Testis (tissue), 3 donors: ENCODE data around the gene NOS1AP. TPM values are rescaled to one million over a fixed set of nuclear protein-coding genes. Genes with fewer than 3 reads are reported as not detected.

Source experiments
- DNase-seq: peaks from one replicate; pipeline ENCODE4 v3.0.0-alpha.2; 2019
- H3K27ac ChIP-seq, 2 donors: fragments of 200-600 bp; sonication (generic); one replicate each; pipeline ENCODE4 v1.5.1; 2019
- H3K27me3 ChIP-seq: fragments of 200-600 bp; sonication (generic); one replicate; pipeline ENCODE4 v1.5.1; 2019
- H3K36me3 ChIP-seq: fragments of 200-600 bp; sonication (generic); one replicate; pipeline ENCODE4 v1.5.1; 2017; ENCODE audit warnings: low read depth; ENCODE audit errors: missing control alignments
- H3K4me1 ChIP-seq: fragments of 200-600 bp; sonication (generic); one replicate; pipeline ENCODE4 v1.5.1; 2019
- H3K4me3 ChIP-seq, 2 donors: fragments of 200-600 bp; sonication (generic); one replicate each; pipeline ENCODE4 v1.5.1; 2017 to 2019
- H3K9me3 ChIP-seq: fragments of 200-600 bp; sonication (generic); one replicate; pipeline ENCODE4 v1.5.1; 2017
- POLR2A ChIP-seq: fragments of 450-650 bp; IDR thresholded peaks from one replicate; pipeline ENCODE4 v1.6.1; 2017; ENCODE audit warnings: antibody characterized with exemption, mild to moderate bottlenecking, moderate library complexity
- WGBS, 2 donors: methylation state at CpG; one replicate each; pipeline ENCODE4 v1.1.5; 2018; 5-methylcytosine and 5-hydroxymethylcytosine counted together
- intact Hi-C: fragments of 100-400 bp; cut with DNase I; formaldehyde crosslinking; loops from one replicate; pipeline ENCODE4 v1.15.1; 2023; ENCODE audit warnings: low total_unique reads
- polyA plus RNA-seq: library from polyadenylated mRNA; stranded (reverse); fragments of 350-450 nt; fragmentation: Illumina TruSeq; extraction: RNeasy Lipid Tissue Mini Kit (QIAGEN cat#74804); gene quantifications from one replicate; pipeline ENCODE4 v1.2.3, GENCODE V29; 2014; ENCODE audit warnings: low read depth, low replicate concordance; ENCODE audit not compliant: insufficient read depth
- total RNA-seq, 2 donors: library from RNA; depleted of rRNA; stranded (reverse); fragments of >200 nt; gene quantifications; one replicate each; pipeline ENCODE4 v1.2.3, GENCODE V29; 2016
- TF ChIP-seq, protein P1 (sequence below), 3 experiments: fragments of 450-650 bp in 2 of 3; fragments of 200-600 bp in 1 of 3; sonication (generic) in 1 of 3; IDR thresholded peaks; one replicate each; pipeline ENCODE4 v1.5.1; 2016 to 2019; ENCODE audit warnings: antibody characterized with exemption in 3 of 3, mild to moderate bottlenecking in 2 of 3, moderate library complexity in 1 of 3

The NOS1AP gene
- total and polyA plus RNA-seq, 3 donors from 2014 or later: 2.1 to 5.1 (median 4.1) TPM

DNA sequence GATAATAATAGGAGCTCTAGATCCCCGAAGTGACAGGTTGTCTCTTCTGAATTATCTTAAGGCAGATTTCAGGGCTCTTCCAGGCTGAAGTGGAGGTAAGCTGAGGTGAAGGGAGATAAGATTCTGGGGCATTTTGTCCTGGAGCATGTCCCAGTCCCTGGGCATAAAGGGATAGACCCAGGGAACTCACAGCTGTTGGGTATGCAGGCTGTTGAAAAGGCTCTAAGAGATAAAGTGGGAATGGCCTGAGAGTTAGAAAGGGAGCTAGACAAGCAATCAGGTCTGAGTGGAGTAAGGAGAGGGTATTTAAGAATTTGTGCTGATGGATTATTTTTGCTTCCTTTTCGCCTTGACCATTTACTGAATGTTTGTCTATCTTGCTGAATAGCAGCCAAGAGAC is 123.7 kb downstream of the NOS1AP start:
- no peak for DNase-seq
- no peaks in the 10 kb centered on the region for H3K36me3 ChIP-seq
- no peak overlapping the region for H3K27ac ChIP-seq
- H3K27me3 ChIP-seq: no peaks in the 10 kb centered on the region
- peaks cover 13% of the 10 kb centered on the region for H3K4me1 ChIP-seq
- no peaks in the 10 kb centered on the region for H3K9me3 ChIP-seq
- intact Hi-C loops: loop anchor here (10.0 kb wide), 1 partner anchor 412 kb away; no protein-coding TSS in a partner anchor
- TF ChIP-seq, protein P1, sequence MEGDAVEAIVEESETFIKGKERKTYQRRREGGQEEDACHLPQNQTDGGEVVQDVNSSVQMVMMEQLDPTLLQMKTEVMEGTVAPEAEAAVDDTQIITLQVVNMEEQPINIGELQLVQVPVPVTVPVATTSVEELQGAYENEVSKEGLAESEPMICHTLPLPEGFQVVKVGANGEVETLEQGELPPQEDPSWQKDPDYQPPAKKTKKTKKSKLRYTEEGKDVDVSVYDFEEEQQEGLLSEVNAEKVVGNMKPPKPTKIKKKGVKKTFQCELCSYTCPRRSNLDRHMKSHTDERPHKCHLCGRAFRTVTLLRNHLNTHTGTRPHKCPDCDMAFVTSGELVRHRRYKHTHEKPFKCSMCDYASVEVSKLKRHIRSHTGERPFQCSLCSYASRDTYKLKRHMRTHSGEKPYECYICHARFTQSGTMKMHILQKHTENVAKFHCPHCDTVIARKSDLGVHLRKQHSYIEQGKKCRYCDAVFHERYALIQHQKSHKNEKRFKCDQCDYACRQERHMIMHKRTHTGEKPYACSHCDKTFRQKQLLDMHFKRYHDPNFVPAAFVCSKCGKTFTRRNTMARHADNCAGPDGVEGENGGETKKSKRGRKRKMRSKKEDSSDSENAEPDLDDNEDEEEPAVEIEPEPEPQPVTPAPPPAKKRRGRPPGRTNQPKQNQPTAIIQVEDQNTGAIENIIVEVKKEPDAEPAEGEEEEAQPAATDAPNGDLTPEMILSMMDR (IDR thresholded peaks at IDR 0.05): no peak
- no peak for TF ChIP-seq POLR2A
- H3K4me3 ChIP-seq: no peak overlapping the region
- 41 to 64% methylated on average over 2 of the region's 2 CpGs for WGBS, 2 donors

- Histone ChIP-seq H3K27me3 (no peaks in the 10 kb centered on the region), H3K4me3 (no peak overlapping the region), H3K27ac (no peak overlapping the region), H3K4me1 (peaks cover 13% of the 10 kb centered on the region), H3K9me3 (no peaks in the 10 kb centered on the region), H3K36me3 (no peaks in the 10 kb centered on the region)
- 73 to 84% methylated on average over 3 of the region's 3 CpGs for WGBS, 2 donors
- no peak for DNase-seq
- no peak for TF ChIP-seq POLR2A
- TF ChIP-seq, protein P1 (IDR thresholded peaks at IDR 0.05): no peak
- intact Hi-C loops: loop anchor here (10.0 kb wide), 1 partner anchor 411 kb away; no protein-coding TSS in a partner anchor
Measured at GRCh38 chr1:162193815-162194214, 124.3 kb downstream of the NOS1AP start.

- WGBS, 2 donors: 78 to 86% methylated on average over 4 of the region's 4 CpGs
- TF ChIP-seq, protein P1 (IDR thresholded peaks at IDR 0.05): no peak
- no peak for TF ChIP-seq POLR2A
- H3K4me3 ChIP-seq: no peak overlapping the region
Measured at GRCh38 chr1:162195567-162195966, 126.1 kb downstream of the NOS1AP start.

GRCh38 chr1:162196387-162196786 is 126.9 kb downstream of the NOS1AP start:
- TF ChIP-seq, protein P1 (IDR thresholded peaks at IDR 0.05): no peak
- no peak for TF ChIP-seq POLR2A
- no peak for DNase-seq
- H3K4me3 ChIP-seq: no peak overlapping the region
- no peaks in the 10 kb centered on the region for H3K27me3 ChIP-seq
- H3K9me3 ChIP-seq: no peaks in the 10 kb centered on the region
- WGBS, 2 donors: 81 to 85% methylated on average over 4 of the region's 4 CpGs
- H3K27ac ChIP-seq: no peak overlapping the region
- no peaks in the 10 kb centered on the region for H3K36me3 ChIP-seq
- intact Hi-C loops: loop anchor here (10.0 kb wide), 1 partner anchor 408 kb away; no protein-coding TSS in a partner anchor
- H3K4me1 ChIP-seq: peaks cover 13% of the 10 kb centered on the region

More at GRCh38 chr1:162195567-162195966, 126.1 kb downstream of the NOS1AP start:
- Histone ChIP-seq H3K27me3 (no peaks in the 10 kb centered on the region), H3K27ac (no peak overlapping the region), H3K36me3 (no peaks in the 10 kb centered on the region), H3K4me1 (peaks cover 13% of the 10 kb centered on the region), H3K9me3 (no peaks in the 10 kb centered on the region)
- DNase-seq: no peak
- intact Hi-C loops: loop anchor here (10.0 kb wide), 1 partner anchor 409 kb away; no protein-coding TSS in a partner anchor

DNA sequence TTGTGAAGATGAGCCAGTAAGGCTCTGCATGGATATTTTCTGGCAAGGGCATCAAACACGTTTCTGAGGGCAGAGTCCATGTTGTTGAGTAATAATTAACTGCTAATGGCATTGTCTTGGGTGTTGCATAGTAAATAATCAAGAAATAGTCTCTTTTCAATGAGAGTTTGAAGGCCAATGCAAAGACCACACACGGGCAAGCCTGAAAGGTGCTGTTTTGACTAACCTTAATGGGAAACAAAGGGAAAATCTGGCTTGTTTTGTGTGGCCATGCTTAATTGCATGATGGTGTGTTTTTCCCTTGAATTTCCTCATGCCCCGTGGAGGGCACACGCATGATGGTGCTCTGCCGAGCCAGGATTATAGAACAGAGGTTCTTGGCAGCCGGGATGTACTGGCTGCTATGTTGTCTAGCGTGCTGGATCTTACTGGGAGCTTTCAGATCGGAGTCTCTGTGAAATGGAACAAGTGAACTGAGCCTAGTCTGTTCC is 127.6 kb downstream of the NOS1AP start:
- Histone ChIP-seq H3K27ac (no peak overlapping the region), H3K4me1 (peaks cover 13% of the 10 kb centered on the region)
- DNase-seq: no peak

More for the DNA sequence above, 127.6 kb downstream of the NOS1AP start:
- no peaks in the 10 kb centered on the region for H3K9me3 ChIP-seq
- no peak overlapping the region for H3K4me3 ChIP-seq
- WGBS, 2 donors: 88 to 91% methylated on average over 8 of the region's 8 CpGs
- no peak for TF ChIP-seq POLR2A
- TF ChIP-seq, protein P1 (IDR thresholded peaks at IDR 0.05): no peak
- no peaks in the 10 kb centered on the region for H3K36me3 ChIP-seq
- H3K27me3 ChIP-seq: no peaks in the 10 kb centered on the region
- intact Hi-C loops: loop anchor here (10.0 kb wide), 1 partner anchor 408 kb away; no protein-coding TSS in a partner anchor
